GM12873 (cell line): Measurements from ENCODE around the gene RRAD.
A peak's percentile ranks its signal among the peaks of the same experiment; 100 is the strongest.

Source experiments
- CTCF ChIP-seq: IDR thresholded peaks from 2 replicates; pipeline ENCODE4 v1.5.1; 2012; ENCODE audit warnings: low read depth, mild to moderate bottlenecking, moderate library complexity, low read length, control low read depth; ENCODE audit not compliant: insufficient read depth; ENCODE audit errors: missing control alignments

Gene RRAD

GRCh38 chr16:66961065-66961744 lies 35.9 kb upstream of the RRAD start, which contains the start of gene CES3:
Gene CES3 (plus strand): TSS chr16:66961266. CDS start chr16:66961308, 42 bp downstream.
- peak; percentile 91 for TF ChIP-seq CTCF

- no peak for TF ChIP-seq CTCF
Measured at GRCh38 chr16:66960270-66960669, 34.9 kb upstream of the RRAD start.

- TF ChIP-seq CTCF, result no peak
Measured at GRCh38 chr16:66959704-66960161, 34.4 kb upstream of the RRAD start.

- TF ChIP-seq CTCF, result no peak
Measured at GRCh38 chr16:66958857-66959703, 33.7 kb upstream of the RRAD start.

- peak; percentile 88 for TF ChIP-seq CTCF
Measured at GRCh38 chr16:66954097-66954659, 28.8 kb upstream of the RRAD start.

GRCh38 chr16:66953462-66954096 lies 28.2 kb upstream of the RRAD start:
- no peak for TF ChIP-seq CTCF
